Osteocyte (in vitro differentiated cells): ENCODE data around the gene HID1. TPM values are rescaled to one million over a fixed set of nuclear protein-coding genes. Genes with fewer than 3 reads are reported as not detected.
"Not testable (repeated sequence)": the region's sequence is repeated elsewhere in the genome, so short reads cannot be mapped to it uniquely, and the experiment has no call there.

Experiments
- DNase-seq: peaks from one replicate; pipeline ENCODE4 v3.0.0; 2021; ENCODE audit warnings: mixed read lengths; ENCODE audit not compliant: unreplicated experiment; ENCODE audit errors: extremely low spot score
- H3K27ac Mint-ChIP-seq: one replicate; pipeline ENCODE4 v1.8.0; 2021; ENCODE audit warnings: mild to moderate bottlenecking, mixed read lengths; ENCODE audit not compliant: unreplicated experiment
- H3K27me3 Mint-ChIP-seq: one replicate; pipeline ENCODE4 v1.8.0; 2021; ENCODE audit warnings: mixed read lengths; ENCODE audit not compliant: unreplicated experiment
- H3K36me3 Mint-ChIP-seq: one replicate; pipeline ENCODE4 v1.8.0; 2021; ENCODE audit warnings: mixed read lengths; ENCODE audit not compliant: unreplicated experiment
- H3K4me1 Mint-ChIP-seq: one replicate; pipeline ENCODE4 v1.8.0; 2021; ENCODE audit warnings: mixed read lengths; ENCODE audit not compliant: unreplicated experiment
- H3K4me3 Mint-ChIP-seq: one replicate; pipeline ENCODE4 v1.8.0; 2021; ENCODE audit warnings: mild to moderate bottlenecking, moderate library complexity, mixed read lengths; ENCODE audit not compliant: unreplicated experiment
- H3K9me3 Mint-ChIP-seq: one replicate; pipeline ENCODE4 v1.8.0; 2021; ENCODE audit warnings: mixed read lengths; ENCODE audit not compliant: unreplicated experiment
- total RNA-seq: library from RNA; stranded (reverse); gene quantifications from 2 replicates; pipeline ENCODE4 v1.2.1, GENCODE V29; 2021
- TF ChIP-seq, protein P1 (sequence below): fragments of 200-600 bp; sonication (generic); IDR thresholded peaks from 2 replicates; pipeline ENCODE4 v1.5.0; 2021; ENCODE audit warnings: antibody characterized with exemption, mild to moderate bottlenecking, moderate library complexity

HID1 gene
- total RNA-seq, 1 donor from 2014 or later: 10.1 TPM

DNA sequence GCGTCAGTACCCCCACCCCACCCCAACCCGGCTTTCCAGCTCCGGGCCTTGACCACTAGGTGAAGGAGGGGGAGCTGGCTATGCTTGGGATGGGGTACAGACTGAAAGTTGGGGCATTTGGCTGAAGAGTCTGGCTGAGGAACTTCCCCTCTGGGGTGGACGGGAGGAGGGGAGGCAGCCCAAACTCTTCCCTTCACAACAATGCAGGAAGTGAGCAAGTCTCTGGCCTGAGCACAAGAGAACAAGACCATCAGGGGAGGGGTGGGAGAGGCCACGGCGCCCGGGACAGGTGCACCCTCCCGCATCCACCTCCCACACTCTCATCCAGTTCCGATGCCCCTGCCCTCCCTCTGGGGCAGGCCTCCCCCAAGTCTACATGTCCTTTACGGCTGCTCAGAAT is 55.1 kb downstream of the HID1 start:
- no peak overlapping the region for H3K27ac Mint-ChIP-seq
- TF ChIP-seq, protein P1, sequence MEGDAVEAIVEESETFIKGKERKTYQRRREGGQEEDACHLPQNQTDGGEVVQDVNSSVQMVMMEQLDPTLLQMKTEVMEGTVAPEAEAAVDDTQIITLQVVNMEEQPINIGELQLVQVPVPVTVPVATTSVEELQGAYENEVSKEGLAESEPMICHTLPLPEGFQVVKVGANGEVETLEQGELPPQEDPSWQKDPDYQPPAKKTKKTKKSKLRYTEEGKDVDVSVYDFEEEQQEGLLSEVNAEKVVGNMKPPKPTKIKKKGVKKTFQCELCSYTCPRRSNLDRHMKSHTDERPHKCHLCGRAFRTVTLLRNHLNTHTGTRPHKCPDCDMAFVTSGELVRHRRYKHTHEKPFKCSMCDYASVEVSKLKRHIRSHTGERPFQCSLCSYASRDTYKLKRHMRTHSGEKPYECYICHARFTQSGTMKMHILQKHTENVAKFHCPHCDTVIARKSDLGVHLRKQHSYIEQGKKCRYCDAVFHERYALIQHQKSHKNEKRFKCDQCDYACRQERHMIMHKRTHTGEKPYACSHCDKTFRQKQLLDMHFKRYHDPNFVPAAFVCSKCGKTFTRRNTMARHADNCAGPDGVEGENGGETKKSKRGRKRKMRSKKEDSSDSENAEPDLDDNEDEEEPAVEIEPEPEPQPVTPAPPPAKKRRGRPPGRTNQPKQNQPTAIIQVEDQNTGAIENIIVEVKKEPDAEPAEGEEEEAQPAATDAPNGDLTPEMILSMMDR: no peak
- H3K9me3 Mint-ChIP-seq: no peaks in the 10 kb centered on the region
- DNase-seq: no peak
- H3K36me3 Mint-ChIP-seq: no peaks in the 10 kb centered on the region
- peaks cover 7% of the 10 kb centered on the region for H3K27me3 Mint-ChIP-seq
- H3K4me1 Mint-ChIP-seq: no peaks in the 10 kb centered on the region
- H3K4me3 Mint-ChIP-seq: no peak overlapping the region

DNA sequence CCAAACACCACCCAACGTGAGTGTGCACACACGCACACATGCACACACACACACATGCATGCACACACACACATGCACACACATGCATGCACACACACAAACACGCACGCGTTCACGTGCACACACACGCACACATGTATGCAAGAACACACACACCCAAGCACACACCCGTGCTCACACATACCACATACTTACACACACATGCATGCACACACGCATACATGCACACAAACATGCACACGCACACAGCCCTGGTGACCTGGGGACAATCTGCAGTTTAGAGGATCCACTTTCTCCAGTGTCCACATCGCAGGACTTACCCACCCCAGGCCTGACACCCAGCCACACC is 55.7 kb downstream of the HID1 start:
- H3K4me1 Mint-ChIP-seq: no peaks in the 10 kb centered on the region
- TF ChIP-seq, protein P1: no peak
- no peak overlapping the region for H3K27ac Mint-ChIP-seq
- H3K9me3 Mint-ChIP-seq: no peaks in the 10 kb centered on the region
- H3K27me3 Mint-ChIP-seq: peaks cover 8% of the 10 kb centered on the region
- no peak for DNase-seq
- no peak overlapping the region for H3K4me3 Mint-ChIP-seq
- no peaks in the 10 kb centered on the region for H3K36me3 Mint-ChIP-seq

DNA sequence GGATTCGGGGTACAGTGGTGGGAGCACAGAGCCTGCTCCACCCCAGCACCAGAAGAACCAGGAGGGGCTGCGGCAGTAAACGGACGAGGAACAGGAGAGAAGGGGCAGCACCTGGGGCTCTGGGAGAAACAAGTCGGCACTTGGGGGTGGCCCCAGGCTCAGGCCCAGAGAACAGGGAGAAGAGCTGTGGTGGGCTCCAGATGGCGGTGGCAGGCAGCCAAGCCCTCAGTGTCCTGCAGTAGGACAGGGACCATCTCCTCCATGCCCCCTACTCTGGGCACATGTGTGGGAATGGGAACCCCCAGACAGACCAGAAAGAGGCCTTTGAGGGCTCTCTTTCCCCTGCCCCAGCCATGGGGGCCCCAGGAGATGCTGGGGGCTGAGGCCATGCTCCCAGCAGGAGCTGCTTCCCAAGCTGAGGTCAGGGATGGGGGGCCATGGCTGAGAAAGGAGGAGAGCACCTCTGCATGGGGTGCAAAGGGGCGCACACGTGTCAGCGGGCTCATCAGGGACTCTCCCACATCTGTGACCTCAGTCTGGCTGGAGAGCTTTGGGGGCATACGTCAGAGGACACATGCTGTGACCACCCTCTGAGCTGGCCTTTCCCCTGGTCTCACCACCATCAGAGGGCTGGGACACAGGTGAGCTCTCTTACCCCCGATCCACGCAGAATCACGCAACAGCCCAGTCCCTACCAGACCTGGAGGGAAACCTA is 56.3 kb downstream of the HID1 start:
- Mint-ChIP-seq H3K36me3 (no peaks in the 10 kb centered on the region), H3K4me1 (no peaks in the 10 kb centered on the region), H3K27ac (no peak overlapping the region), H3K4me3 (no peak overlapping the region), H3K27me3 (peaks cover 8% of the 10 kb centered on the region), H3K9me3 (no peaks in the 10 kb centered on the region)
- TF ChIP-seq, protein P1: no peak
- no peak for DNase-seq

DNA sequence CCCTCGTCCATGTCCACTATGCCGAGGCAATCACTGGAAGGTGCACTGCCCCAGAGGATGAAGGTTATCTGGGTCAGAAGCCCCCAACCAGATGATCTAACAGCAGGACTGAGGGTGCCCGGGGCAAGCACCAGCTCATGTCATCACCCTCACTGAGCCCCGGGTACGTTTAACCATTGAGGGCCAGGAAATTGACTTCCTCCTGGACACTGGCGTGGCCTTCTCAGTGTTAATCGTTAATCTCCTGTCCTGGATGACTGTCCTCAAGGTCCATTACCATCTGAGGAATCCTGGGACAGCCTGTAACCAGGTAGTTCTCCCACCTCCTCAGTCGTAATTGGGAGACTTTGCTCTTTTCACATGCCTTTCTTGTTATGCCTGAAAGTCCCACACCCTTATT is 61.1 kb downstream of the HID1 start:
- H3K9me3 Mint-ChIP-seq, H3K36me3 Mint-ChIP-seq, H3K4me1 Mint-ChIP-seq, H3K27ac Mint-ChIP-seq, H3K4me3 Mint-ChIP-seq, DNase-seq: not testable (repeated sequence)
- H3K27me3 Mint-ChIP-seq: peaks cover 40% of the 10 kb centered on the region

DNA sequence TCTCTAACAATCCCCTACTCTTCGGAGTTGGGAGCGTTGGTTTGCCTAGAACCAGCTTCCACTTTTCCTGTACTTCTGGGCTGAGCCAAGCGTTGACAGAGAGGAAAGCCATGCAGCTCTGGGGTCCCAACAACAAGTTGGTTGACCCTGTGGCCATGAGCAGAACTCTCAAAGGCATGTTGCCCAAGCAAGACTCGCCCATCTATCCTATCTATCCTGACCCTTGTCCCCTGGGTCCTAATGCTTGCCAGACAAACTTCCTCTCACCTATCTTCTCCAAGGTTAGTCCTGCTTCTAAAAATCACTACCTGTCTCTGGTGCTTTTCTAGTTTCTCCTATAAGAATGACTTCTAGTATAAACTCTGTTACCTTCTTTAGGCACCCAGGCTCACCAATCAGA is 63.5 kb downstream of the HID1 start:
- H3K36me3 Mint-ChIP-seq, H3K4me1 Mint-ChIP-seq, H3K4me3 Mint-ChIP-seq, H3K27ac Mint-ChIP-seq, H3K9me3 Mint-ChIP-seq, DNase-seq: not testable (repeated sequence)
- peaks cover 40% of the 10 kb centered on the region for H3K27me3 Mint-ChIP-seq

DNA sequence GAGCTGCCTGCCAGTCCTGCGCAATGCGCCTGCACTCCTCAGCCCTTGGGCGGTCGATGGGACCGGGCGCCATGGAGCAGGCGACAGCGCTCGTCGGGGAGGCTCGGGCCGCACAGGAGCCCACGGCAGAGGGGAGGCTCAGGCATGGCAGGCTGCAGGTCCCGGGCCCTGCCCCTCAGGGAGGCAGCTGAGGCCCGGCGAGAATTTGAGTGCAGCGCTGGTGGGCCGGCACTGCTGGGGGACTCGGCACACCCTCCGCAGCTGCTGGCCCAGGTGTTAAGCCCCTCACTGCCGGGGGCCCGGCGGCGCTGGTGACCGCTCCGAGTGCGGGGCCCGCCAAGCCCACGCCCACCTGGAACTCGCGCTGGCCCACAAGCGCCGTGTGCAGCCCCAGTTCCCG is 65.5 kb downstream of the HID1 start:
- TF ChIP-seq, protein P1: no peak
- Mint-ChIP-seq H3K4me1 (no peaks in the 10 kb centered on the region), H3K4me3 (no peak overlapping the region), H3K36me3 (no peaks in the 10 kb centered on the region), H3K27me3 (peaks cover 35% of the 10 kb centered on the region), H3K9me3 (no peaks in the 10 kb centered on the region), H3K27ac (no peak overlapping the region)
- peak; percentile 83 for DNase-seq

DNA sequence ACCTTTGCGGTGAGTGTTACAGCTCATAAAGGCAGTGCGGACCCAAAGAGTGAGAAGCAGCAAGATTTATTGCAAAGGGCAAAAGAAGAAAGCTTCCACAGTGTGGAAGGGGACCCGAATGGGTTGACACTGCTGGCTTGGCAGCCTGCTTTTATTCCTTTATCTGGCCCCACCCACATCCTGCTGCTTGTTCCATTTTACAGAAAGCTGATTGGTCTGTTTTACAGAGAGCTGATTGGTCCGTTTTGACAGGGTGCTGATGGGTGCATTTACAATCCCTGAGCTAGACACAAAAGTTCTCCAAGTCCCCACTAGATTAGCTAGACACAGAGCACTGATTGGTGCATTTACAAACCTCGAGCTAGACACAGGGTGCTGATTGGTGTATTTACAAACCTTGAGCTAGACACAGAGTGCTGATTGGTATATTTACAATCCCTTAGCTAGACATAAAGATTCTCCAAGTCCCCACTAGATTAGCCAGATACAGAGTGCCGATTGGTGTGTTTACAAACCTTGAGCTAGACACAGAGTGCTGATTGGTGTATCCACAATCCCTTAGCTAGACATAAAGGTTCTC is 66.3 kb downstream of the HID1 start:
- not testable (repeated sequence) for H3K27ac Mint-ChIP-seq, H3K9me3 Mint-ChIP-seq, DNase-seq, H3K36me3 Mint-ChIP-seq, H3K4me3 Mint-ChIP-seq, H3K4me1 Mint-ChIP-seq
- H3K27me3 Mint-ChIP-seq: peaks cover 42% of the 10 kb centered on the region
